WERI-Rb-1 (cell line): ENCODE results near the gene HTATSF1.

Experiments
- DNase-seq: peaks from one replicate; pipeline ENCODE4 v3.0.0-alpha.2; 2020
- H3K27ac ChIP-seq: fragments of 250-450 bp; sonication (Bioruptor Pico); 2 replicates; pipeline ENCODE4 v1.5.1; 2020; ENCODE audit warnings: mild to moderate bottlenecking, moderate library complexity
- H3K27me3 ChIP-seq: fragments of 250-450 bp; sonication (Bioruptor Pico); 2 replicates; pipeline ENCODE4 v1.5.1; 2021; ENCODE audit warnings: mild to moderate bottlenecking, low read depth, moderate library complexity; ENCODE audit not compliant: insufficient read depth, severe bottlenecking
- H3K36me3 ChIP-seq: fragments of 250-450 bp; sonication (Bioruptor Pico); 2 replicates; pipeline ENCODE4 v1.5.1; 2020; ENCODE audit warnings: mild to moderate bottlenecking, moderate library complexity
- H3K4me3 ChIP-seq: 2 replicates; pipeline ENCODE4 v1.5.1; 2011; ENCODE audit warnings: low read depth, mild to moderate bottlenecking, control low read depth, low read length
- H3K9me3 ChIP-seq: fragments of 250-450 bp; sonication (Bioruptor Pico); 2 replicates; pipeline ENCODE4 v1.5.1; 2021; ENCODE audit warnings: mild to moderate bottlenecking, moderate library complexity; ENCODE audit not compliant: severe bottlenecking
- CTCF ChIP-seq: IDR thresholded peaks from 2 replicates; pipeline ENCODE4 v1.5.1; 2011; ENCODE audit warnings: low read depth, mild to moderate bottlenecking, control low read depth, inconsistent platforms, low read length

The HTATSF1 gene

DNA sequence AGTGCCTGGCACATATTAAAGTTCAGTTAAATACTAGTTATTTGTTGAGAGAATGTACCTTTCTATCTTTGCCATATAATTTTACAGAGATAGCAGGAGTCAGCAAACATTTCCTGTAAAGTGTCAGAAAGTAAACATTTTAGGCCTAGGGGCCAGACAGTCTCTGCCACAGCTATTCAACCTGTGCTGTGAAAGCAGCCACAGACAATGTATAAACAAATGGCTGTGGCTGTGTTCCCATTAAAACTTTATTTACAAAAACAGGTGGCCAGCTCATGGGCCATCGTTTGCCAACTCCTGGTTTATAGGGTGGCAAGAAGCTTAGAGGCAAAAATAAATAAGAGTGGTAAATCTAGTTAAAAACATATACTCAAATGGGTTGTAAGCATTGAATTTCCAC, 43.6 kb upstream of the HTATSF1 start:
- H3K4me3 ChIP-seq, result no peak overlapping the region
- TF ChIP-seq CTCF, result no peak
- DNase-seq, result no peak
- no peaks in the 10 kb centered on the region for H3K36me3 ChIP-seq
- no peak overlapping the region for H3K27ac ChIP-seq
- peaks cover 27% of the 10 kb centered on the region for H3K27me3 ChIP-seq
- no peaks in the 10 kb centered on the region for H3K9me3 ChIP-seq

- Histone ChIP-seq H3K4me3 (no peak overlapping the region), H3K27ac (no peak overlapping the region), H3K9me3 (no peaks in the 10 kb centered on the region), H3K27me3 (peaks cover 31% of the 10 kb centered on the region), H3K36me3 (no peaks in the 10 kb centered on the region)
- no peak for TF ChIP-seq CTCF
- DNase-seq, result no peak
Measured at GRCh38 chrX:136456133-136456532, 41.3 kb upstream of the HTATSF1 start.

DNA sequence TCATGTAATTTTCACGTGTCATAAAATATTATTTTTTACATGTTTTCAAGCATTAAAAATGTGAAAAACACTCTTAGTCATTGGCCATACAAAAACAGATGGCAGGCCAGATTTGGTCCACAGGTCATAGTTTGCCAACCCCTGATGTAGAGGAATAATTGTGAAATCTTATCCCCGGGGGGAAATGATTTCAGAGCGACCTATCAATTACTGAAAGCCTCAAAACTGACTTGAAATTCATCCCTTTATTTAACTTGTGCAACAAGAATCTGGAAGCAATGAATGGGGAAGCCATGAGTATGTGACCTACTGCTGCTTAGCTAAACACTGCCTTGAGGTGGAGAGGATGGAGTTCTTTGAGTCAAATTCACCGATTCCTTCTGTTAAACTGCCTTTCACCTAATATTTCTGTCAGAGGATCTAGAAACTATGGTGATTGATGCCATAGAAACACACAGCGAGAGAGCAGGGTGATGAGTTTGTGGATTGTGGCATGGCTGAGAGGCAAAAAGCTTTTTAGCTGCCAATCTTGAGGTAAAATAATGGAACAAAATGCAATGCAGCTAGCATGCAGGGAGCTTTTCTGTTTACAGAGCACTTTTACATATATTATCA, 40.0 kb upstream of the HTATSF1 start:
- DNase-seq, result no peak
- Histone ChIP-seq H3K36me3 (no peaks in the 10 kb centered on the region), H3K27me3 (peaks cover 34% of the 10 kb centered on the region), H3K4me3 (no peak overlapping the region), H3K9me3 (no peaks in the 10 kb centered on the region), H3K27ac (no peak overlapping the region)
- TF ChIP-seq CTCF, result no peak

DNA sequence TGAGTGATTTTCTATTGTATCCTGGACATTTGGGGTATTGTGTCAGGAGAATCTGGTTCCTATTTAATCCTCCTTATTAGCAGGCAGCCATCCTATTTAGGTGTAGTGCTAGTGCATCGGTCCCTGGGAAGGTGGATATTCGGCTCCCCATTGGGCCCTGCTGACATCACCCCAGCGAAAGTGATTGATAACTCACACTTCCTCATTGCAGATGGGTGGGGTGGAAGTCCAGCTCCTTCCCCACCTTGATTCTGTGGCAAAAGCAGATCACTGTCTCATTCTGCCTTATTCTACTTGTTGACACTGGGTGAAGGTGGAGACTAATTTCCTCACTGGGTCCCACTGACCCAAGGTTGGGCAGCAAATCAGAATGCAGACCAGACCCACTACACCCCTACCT, 32.8 kb upstream of the HTATSF1 start:
- TF ChIP-seq CTCF, result no peak
- DNase-seq, result no peak
- Histone ChIP-seq H3K4me3 (no peak overlapping the region), H3K36me3 (no peaks in the 10 kb centered on the region), H3K9me3 (no peaks in the 10 kb centered on the region), H3K27me3 (peaks cover 46% of the 10 kb centered on the region), H3K27ac (no peak overlapping the region)

DNA sequence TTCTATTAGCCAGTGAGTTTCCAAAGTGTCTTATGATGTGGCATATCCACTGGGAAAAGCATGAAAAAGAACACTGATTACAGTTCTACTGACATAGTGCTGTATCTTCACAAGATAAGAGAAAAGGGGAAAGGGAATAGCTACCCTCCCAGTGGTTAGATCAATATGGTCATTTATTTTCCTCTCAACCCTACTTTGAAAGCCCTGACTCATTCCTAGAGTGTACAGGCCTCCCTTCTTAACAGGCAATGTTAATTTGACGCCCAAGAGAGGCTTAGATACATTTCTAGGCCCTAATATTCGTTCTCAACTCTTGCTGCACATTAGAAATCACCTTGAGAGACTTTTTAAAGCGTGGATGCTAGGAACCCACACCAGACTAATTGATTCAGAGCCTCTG, 30.1 kb upstream of the HTATSF1 start:
- Histone ChIP-seq H3K27ac (no peak overlapping the region), H3K4me3 (no peak overlapping the region), H3K9me3 (no peaks in the 10 kb centered on the region), H3K27me3 (peaks cover 58% of the 10 kb centered on the region), H3K36me3 (no peaks in the 10 kb centered on the region)
- DNase-seq, result no peak
- no peak for TF ChIP-seq CTCF
